Astrocyte of the spinal cord (primary cell): Measurements from ENCODE around the gene ITPRID1.

Experiments used
- DNase-seq: peaks from one replicate; pipeline ENCODE4 v3.0.0; 2011; ENCODE audit warnings: low read depth, low spot score
- H3K4me3 ChIP-seq: 2 replicates; pipeline ENCODE4 v1.5.1; 2011; ENCODE audit warnings: low read depth, mild to moderate bottlenecking, low read length, moderate library complexity
- in situ Hi-C: cut with HindIII; loops from 2 replicates; pipeline ENCODE4 v1.10.0; 2017; ENCODE audit warnings: low sequenced_read_pairs
- TF ChIP-seq, protein P1 (sequence below): IDR thresholded peaks from 2 replicates; pipeline ENCODE4 v1.5.1; 2012; ENCODE audit warnings: low read depth, mild to moderate bottlenecking, low read length, inconsistent platforms

ITPRID1 gene

DNA sequence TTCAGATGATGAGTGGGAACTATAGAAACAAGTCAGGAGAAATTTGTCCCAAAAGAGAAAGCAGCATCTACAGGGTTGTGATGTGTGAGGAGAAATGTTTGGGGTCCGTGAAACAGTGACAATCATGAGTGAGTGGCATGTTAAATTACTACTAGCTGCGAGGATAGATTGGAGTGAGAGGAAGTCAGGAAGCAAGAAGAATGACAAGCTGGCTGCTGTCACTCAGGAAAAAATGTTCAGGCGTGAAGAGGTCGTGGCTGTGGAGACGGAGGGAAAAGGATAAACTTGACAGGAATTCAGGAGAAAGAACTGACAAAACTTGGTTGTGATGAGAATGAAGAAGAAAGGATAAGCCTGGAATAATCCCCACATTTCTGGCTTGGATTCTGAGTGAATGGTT, 5.1 kb upstream of the ITPRID1 start:
- TF ChIP-seq, protein P1, sequence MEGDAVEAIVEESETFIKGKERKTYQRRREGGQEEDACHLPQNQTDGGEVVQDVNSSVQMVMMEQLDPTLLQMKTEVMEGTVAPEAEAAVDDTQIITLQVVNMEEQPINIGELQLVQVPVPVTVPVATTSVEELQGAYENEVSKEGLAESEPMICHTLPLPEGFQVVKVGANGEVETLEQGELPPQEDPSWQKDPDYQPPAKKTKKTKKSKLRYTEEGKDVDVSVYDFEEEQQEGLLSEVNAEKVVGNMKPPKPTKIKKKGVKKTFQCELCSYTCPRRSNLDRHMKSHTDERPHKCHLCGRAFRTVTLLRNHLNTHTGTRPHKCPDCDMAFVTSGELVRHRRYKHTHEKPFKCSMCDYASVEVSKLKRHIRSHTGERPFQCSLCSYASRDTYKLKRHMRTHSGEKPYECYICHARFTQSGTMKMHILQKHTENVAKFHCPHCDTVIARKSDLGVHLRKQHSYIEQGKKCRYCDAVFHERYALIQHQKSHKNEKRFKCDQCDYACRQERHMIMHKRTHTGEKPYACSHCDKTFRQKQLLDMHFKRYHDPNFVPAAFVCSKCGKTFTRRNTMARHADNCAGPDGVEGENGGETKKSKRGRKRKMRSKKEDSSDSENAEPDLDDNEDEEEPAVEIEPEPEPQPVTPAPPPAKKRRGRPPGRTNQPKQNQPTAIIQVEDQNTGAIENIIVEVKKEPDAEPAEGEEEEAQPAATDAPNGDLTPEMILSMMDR: no peak
- in situ Hi-C loops: no loop called here
- DNase-seq: no peak
- no peak overlapping the region for H3K4me3 ChIP-seq

DNA sequence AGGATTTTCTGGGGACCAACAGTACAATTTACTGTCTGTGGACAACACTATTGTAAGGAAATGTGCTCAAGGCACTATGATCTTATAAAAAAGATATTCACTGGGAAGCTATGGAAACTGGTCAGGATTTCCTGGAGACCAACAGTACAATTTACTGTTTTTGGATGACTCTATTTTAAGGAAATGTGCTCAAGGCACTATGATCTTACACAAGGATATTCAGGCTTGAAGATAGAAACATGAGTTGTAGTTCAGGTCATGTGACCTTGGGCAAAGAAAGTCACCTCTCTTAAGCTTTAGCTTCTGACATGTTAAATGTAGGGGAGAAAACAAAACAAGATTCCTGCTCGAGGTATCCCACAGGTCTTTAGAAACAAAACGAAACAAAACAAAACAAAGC, 1.7 kb upstream of the ITPRID1 start:
- no peak for DNase-seq
- no peak overlapping the region for H3K4me3 ChIP-seq
- TF ChIP-seq, protein P1: no peak
- in situ Hi-C loops: no loop called here

DNA sequence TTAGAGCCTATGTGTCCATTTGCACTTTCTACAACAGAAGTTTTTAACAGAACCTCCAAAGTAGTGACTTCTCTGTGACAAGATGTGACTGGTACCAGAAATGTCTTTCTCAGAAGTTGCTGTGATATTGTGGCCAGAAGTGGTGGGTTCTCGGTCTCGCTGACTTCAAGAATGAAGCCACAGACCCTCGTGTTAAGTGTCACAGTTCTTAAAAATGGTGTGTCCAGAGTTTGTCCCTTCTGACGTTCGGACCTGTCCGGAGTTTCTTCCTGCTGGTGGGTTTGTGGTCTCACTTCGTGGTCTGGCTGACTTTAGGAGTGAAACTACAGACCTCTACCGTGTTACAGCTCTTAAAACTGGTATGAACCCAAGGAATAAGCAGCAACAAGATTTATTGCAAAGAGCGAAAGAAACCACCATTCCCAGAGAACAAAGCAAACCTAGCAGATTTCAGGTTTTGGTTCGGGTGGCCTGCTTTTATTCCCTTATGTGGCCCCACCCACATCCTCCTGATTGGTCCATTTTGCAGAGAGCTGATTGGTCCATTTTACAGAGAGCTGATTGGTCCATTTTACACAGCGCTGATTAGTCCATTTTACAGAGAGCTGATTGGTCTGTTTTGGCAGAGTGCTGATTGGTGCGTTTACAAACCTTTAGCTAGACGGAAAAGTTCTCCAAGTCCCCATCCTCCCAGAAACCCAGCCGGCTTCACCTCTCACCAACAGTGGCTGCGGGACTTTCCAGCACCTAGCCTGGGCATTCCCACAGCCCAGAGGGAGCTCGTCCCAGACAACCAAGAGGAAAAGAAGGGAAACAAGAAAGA, 3.0 kb downstream of the ITPRID1 start:
- in situ Hi-C loops: no loop called here
- no peak overlapping the region for H3K4me3 ChIP-seq
- no peak for DNase-seq
- TF ChIP-seq, protein P1: no peak

DNA sequence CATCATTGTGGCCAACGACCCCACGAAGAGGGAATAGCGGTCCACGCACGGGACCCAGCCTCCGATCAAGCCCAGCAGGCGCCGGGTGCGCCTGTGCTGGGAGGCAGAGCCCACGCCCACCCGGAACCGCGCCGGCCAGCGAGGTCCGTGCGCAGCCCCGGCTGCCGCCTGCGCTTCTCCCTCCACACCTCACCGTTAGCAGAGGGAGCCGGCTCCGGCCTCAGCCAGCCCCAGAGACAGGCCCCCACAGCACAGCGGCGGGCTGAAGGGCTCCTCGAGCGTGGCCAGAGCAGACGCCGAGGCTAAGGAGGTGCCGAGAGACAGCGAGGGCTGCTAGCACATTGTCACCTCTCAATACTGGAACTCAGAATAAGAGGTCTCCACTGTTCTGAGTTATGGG, 3.6 kb downstream of the ITPRID1 start:
- TF ChIP-seq, protein P1: no peak
- no peak overlapping the region for H3K4me3 ChIP-seq
- no peak for DNase-seq
- in situ Hi-C loops: no loop called here

DNA sequence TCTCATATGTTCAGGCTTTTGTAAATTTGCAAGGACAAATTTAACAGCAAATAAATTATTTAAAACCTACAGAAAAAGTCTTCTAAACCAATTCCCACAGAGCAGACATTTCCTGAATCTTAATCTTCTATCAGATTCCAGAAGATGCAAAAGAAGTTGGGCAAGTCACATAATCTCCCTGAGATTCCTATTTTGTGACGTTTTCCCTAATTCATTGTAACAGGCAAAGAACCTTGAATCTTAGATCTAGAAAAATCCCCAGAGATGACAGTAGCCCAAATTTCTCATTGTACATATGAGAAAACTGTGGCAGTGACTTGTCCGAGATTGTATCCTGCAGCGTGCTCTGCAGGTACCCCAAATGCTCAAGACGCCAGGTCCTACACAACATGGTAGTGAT, 4.9 kb downstream of the ITPRID1 start:
- no peak overlapping the region for H3K4me3 ChIP-seq
- in situ Hi-C loops: no loop called here
- DNase-seq: no peak
- TF ChIP-seq, protein P1: no peak

DNA sequence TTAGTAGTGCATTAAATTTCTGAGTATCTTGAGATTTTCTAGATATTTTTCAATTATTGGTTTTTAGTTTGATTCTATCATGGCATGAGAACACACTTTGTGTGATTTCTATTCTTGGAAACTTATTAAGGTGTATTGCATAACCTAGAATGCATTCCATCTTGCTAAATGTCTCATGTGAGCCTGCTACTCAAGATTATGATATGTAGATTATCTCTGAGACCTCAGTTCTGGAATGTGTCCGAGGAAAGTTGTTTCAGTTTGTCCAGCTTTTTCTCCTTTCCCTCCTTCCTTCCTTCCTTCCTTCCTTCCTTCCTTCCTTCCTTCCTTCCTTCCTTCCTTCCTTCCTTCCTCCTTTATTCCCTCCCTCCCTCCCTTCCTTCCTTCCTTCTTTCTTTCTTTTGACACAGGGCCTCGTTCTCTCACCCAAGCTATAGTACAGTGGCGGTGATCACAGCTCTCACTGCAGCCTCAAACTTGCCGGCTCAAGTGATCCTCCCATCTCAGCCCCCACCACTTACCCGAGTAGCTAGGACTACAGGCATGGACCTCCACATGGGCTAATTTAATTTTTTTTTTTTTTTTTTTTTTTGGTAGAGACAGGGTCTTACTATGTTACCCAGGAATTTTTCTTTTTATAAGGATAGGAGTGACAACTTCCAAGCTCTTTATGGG, 7.6 kb downstream of the ITPRID1 start:
- in situ Hi-C loops: no loop called here
- DNase-seq: no peak
- H3K4me3 ChIP-seq: no peak overlapping the region
- TF ChIP-seq, protein P1: no peak
